Sigmoid colon (tissue), 7 donors: ENCODE results near the gene SCARB1. TPM values are rescaled to one million over a fixed set of nuclear protein-coding genes. Genes with fewer than 3 reads are reported as not detected.

Experiments used
- DNase-seq: peaks from one replicate; pipeline ENCODE4 v3.0.0-alpha.2; 2019
- H3K27ac ChIP-seq, 4 donors: fragments of 200-600 bp; sonication (generic); one replicate each; pipeline ENCODE4 v1.5.1; 2016 to 2019; ENCODE audit warnings: mild to moderate bottlenecking in 1 of 4
- H3K27me3 ChIP-seq, 3 donors: fragments of 200-600 bp; sonication (generic); one replicate each; pipeline ENCODE4 v1.5.1; 2019; ENCODE audit warnings: mild to moderate bottlenecking in 1 of 3
- H3K36me3 ChIP-seq, 4 donors: fragments of 200-600 bp; sonication (generic); one replicate each; pipeline ENCODE4 v1.5.1; 2016 to 2019
- H3K4me1 ChIP-seq, 4 donors: fragments of 200-600 bp; sonication (generic); one replicate each; pipeline ENCODE4 v1.5.1; 2017 to 2019
- H3K4me3 ChIP-seq, 4 donors: fragments of 200-600 bp; sonication (generic); one replicate each; pipeline ENCODE4 v1.5.1; 2017 to 2019; ENCODE audit warnings: mild to moderate bottlenecking in 2 of 4, moderate library complexity in 1 of 4
- H3K9me3 ChIP-seq, 4 donors: fragments of 200-600 bp in 3 of 4; sonication (generic) in 3 of 4; one replicate each; pipeline versions ENCODE4 v1.5.1 to v1.6.1; 2013 to 2019
- EP300 ChIP-seq, 4 donors: sonication (generic); formaldehyde crosslinking; IDR thresholded peaks; one replicate each; pipeline ENCODE4 v1.6.1; 2017; ENCODE audit warnings: antibody characterized with exemption in 4 of 4
- POLR2A ChIP-seq, 2 donors: fragments of 450-650 bp; IDR thresholded peaks; one replicate each; pipeline ENCODE4 v1.6.1; 2016; ENCODE audit warnings: antibody characterized with exemption in 2 of 2, mild to moderate bottlenecking in 2 of 2, moderate library complexity in 2 of 2
- POLR2AphosphoS5 ChIP-seq, 4 donors: sonication (generic); formaldehyde crosslinking; IDR thresholded peaks; one replicate each; pipeline ENCODE4 v1.6.1; 2017; ENCODE audit warnings: antibody characterized with exemption in 4 of 4
- WGBS, 2 donors: extraction: QIAGEN DNeasy Blood & Tissue Kit; methylation state at CpG; one replicate each; pipeline ENCODE4 v1.1.7; 2013; 5-methylcytosine and 5-hydroxymethylcytosine counted together
- intact Hi-C: fragments of 100-400 bp; cut with DNase I; formaldehyde crosslinking; loops from one replicate; pipeline ENCODE4 v1.15.1; 2023
- polyA plus RNA-seq, 3 donors: library from polyadenylated mRNA; stranded (reverse); fragments of 200-250 nt; gene quantifications; one replicate each; pipeline ENCODE4 v1.2.3, GENCODE V29; 2013
- total RNA-seq, 4 donors: library from RNA; depleted of rRNA; stranded (reverse); fragments of >200 nt; gene quantifications; one replicate each; pipeline ENCODE4 v1.1.0, GENCODE V29; 2016
- TF ChIP-seq, protein P1 (sequence below), 4 experiments: fragments of 450-650 bp in 3 of 4; fragments of 200-600 bp in 1 of 4; IDR thresholded peaks; one replicate each; pipeline ENCODE4 v1.5.1; 2016 to 2019; ENCODE audit warnings: antibody characterized with exemption in 4 of 4, mild to moderate bottlenecking in 3 of 4, moderate library complexity in 2 of 4
- donor health status: healthy with polysubstance abuse.
- donor health status: Bipolar disorder and iron deficiency.
- donor health status: healthy.

SCARB1 gene
- total and polyA plus RNA-seq, 7 donors, result 4.2 to 36.4 (median 11.4) TPM

DNA sequence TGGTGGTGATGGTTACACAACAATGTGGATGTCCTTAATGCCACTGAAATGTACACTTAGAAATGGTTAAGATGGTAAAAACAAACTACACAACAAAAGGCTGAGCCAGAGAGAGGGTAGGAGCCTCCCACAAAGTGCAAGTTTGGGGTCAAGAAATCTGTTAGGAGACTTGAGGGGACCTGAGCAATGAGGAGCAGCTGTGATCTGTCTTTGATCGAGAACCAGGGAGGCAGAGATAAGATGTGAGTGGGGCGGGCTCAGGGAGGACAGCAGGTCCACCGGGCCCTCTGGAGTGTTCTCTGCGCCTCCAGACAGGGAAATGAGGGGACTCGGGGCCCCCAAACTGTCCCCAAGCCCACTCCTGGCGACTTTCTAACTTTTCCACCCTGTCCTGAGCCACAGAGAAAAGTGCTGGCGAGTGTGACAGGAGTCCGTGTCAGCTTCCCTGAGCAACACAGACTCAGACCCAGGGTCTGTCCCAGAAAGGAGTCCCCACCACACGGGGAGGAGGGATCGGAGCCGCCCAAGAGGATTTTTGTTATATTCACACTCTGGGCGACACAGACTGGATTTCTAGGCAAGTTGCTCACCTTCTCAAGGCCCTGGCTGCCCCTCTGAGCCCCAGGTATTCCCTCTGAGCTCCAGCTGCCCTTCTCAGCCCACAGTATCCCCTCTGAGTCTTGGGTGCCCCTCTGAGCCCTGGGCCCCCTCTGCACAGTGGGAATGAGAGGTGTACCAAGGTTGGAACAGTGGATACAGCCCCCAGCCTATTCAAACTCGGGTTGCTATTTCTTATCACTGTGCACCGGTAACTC lies 11.5 kb upstream of the SCARB1 start:
- Histone ChIP-seq H3K4me1 (no peaks in the 10 kb centered on the region), H3K27ac (no peak overlapping the region), H3K27me3 (no peaks in the 10 kb centered on the region), H3K36me3 (no peaks in the 10 kb centered on the region), H3K4me3 (no peak overlapping the region), H3K9me3 (no peaks in the 10 kb centered on the region)
- 41 to 76% methylated on average over 14 of the region's 14 CpGs for WGBS, 2 donors
- DNase-seq, result no peak
- intact Hi-C loops, result no loop called here
- TF ChIP-seq POLR2A (IDR thresholded peaks at IDR 0.05) (no peak), EP300 (IDR thresholded peaks at IDR 0.05) (no peak)

DNA sequence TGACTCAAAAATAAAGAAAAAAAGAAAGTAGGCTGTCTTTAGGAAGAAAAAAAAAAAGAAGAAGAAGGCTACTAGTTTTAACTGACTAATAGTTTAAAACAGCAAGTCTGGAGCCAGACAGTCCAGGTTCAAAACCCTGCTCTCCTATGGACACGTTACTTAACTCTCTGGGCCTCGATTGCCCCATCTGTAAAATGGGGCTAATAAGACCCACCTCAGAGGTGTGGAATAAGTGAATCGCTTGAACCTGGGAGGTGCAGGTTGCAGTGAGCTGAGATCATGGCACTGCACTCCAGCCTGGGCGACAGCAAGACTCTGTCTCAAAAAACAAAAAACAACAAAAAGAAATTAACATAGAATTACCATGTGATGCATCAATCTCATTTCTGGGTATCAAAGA lies 10.5 kb upstream of the SCARB1 start:
- WGBS, 2 donors, result 94 to 97% methylated on average over 4 of the region's 4 CpGs
- Histone ChIP-seq H3K36me3 (no peaks in the 10 kb centered on the region), H3K27ac (no peak overlapping the region), H3K4me3 (no peak overlapping the region), H3K27me3 (no peaks in the 10 kb centered on the region), H3K9me3 (no peaks in the 10 kb centered on the region), H3K4me1 (no peaks in the 10 kb centered on the region)
- no peak for DNase-seq
- TF ChIP-seq EP300 (IDR thresholded peaks at IDR 0.05) (no peak), POLR2AphosphoS5 (IDR thresholded peaks at IDR 0.05) (no peak), POLR2A (IDR thresholded peaks at IDR 0.05) (no peak)
- TF ChIP-seq, protein P1, sequence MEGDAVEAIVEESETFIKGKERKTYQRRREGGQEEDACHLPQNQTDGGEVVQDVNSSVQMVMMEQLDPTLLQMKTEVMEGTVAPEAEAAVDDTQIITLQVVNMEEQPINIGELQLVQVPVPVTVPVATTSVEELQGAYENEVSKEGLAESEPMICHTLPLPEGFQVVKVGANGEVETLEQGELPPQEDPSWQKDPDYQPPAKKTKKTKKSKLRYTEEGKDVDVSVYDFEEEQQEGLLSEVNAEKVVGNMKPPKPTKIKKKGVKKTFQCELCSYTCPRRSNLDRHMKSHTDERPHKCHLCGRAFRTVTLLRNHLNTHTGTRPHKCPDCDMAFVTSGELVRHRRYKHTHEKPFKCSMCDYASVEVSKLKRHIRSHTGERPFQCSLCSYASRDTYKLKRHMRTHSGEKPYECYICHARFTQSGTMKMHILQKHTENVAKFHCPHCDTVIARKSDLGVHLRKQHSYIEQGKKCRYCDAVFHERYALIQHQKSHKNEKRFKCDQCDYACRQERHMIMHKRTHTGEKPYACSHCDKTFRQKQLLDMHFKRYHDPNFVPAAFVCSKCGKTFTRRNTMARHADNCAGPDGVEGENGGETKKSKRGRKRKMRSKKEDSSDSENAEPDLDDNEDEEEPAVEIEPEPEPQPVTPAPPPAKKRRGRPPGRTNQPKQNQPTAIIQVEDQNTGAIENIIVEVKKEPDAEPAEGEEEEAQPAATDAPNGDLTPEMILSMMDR (IDR thresholded peaks at IDR 0.05), result no peak
- intact Hi-C loops, result no loop called here

DNA sequence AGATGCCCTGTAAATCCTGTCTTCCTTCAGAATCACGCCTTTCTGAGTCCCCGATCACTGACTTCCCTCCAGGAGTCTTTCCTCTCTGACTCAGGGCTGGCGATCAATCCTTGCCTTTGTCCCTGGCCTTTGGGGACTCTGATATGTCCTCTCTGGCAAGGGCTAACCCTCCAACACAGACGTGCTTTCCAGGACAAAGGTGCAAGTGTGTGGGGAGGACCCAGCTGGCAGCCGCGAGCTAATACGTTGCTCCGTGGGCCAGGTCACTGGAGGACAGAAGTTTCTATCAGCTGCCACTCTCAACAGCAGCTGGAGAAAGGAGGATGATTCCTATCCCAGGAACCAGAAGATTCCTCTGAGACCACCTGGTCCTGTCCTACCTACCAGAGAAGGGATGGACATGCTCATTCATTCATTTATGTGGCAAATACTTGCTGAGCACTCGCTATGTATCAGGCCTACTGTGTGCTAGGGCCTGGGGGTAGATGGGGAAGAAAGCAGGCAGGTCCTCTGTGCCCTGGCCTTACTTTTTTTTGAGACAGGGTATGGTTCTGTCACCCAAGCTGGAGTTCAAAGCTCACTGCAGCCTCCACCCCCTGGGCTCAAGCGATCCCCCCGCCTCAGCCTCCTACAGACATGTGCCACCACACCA lies 8.5 kb upstream of the SCARB1 start:
- WGBS, 2 donors, result 72 to 87% methylated on average over 11 of the region's 11 CpGs
- no peak for DNase-seq

DNA sequence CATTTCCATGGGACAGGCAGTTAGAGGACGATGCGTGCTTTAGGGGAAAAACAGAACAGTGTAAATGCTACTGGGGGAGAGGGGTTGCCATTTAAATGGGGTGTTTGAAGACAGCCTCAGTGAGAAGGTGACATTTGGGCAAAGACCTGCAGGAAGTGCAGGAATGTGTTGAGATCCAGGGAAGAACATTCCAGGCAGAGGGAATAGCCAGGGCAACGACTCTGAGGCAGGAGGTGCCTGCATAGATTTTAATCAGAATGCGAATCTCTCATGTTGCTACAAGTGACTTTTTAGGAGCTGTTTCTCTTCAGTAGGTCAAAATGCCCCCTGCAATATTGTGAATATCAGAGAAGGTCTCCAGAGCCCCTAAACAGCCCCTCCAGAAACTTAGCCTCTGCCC lies 7.6 kb upstream of the SCARB1 start:
- intact Hi-C loops, result no loop called here
- WGBS, 2 donors, result 93% methylated on average over 4 of the region's 4 CpGs
- Histone ChIP-seq H3K4me1 (no peaks in the 10 kb centered on the region), H3K27me3 (no peaks in the 10 kb centered on the region), H3K9me3 (no peaks in the 10 kb centered on the region), H3K4me3 (no peak overlapping the region), H3K27ac (no peak overlapping the region), H3K36me3 (no peaks in the 10 kb centered on the region)
- no peak for DNase-seq
- TF ChIP-seq POLR2AphosphoS5 (IDR thresholded peaks at IDR 0.05), result no peak
- TF ChIP-seq EP300 (IDR thresholded peaks at IDR 0.05), result no peak
- TF ChIP-seq POLR2A (IDR thresholded peaks at IDR 0.05), result no peak
- TF ChIP-seq, protein P1 (IDR thresholded peaks at IDR 0.05), result no peak

More for the DNA sequence above, 8.5 kb upstream of the SCARB1 start:
- no peak overlapping the region for H3K4me3 ChIP-seq
- no peaks in the 10 kb centered on the region for H3K9me3 ChIP-seq
- no peaks in the 10 kb centered on the region for H3K4me1 ChIP-seq
- H3K27me3 ChIP-seq, result no peaks in the 10 kb centered on the region
- no peak overlapping the region for H3K27ac ChIP-seq
- TF ChIP-seq POLR2AphosphoS5 (IDR thresholded peaks at IDR 0.05), result no peak
- TF ChIP-seq, protein P1 (IDR thresholded peaks at IDR 0.05), result no peak
- TF ChIP-seq POLR2A (IDR thresholded peaks at IDR 0.05), result no peak
- TF ChIP-seq EP300 (IDR thresholded peaks at IDR 0.05), result no peak
- intact Hi-C loops, result no loop called here
- H3K36me3 ChIP-seq, result no peaks in the 10 kb centered on the region

DNA sequence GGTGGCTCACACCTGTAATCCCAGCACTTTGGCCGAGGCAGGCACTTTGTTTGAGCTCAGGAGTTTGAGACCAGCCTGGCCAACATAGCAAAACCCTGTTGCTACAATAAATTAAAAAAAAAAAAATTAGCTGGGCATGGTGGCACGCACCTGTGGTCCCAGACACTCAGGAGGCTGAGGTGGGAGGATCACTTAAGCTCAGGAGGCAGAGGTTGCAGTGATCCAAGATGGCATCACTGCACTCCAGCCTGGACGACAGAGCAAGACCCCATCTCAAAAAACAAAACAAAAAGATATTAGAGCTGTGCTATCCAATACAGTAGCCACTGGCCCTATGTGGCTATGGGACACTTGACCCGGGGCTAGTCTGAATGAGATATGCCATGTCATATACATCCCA lies 6.9 kb upstream of the SCARB1 start:
- Histone ChIP-seq H3K4me3 (no peak overlapping the region), H3K9me3 (no peaks in the 10 kb centered on the region), H3K36me3 (no peaks in the 10 kb centered on the region), H3K4me1 (no peaks in the 10 kb centered on the region), H3K27me3 (no peaks in the 10 kb centered on the region), H3K27ac (no peak overlapping the region)
- intact Hi-C loops, result no loop called here
- 91 to 96% methylated on average over 4 of the region's 4 CpGs for WGBS, 2 donors
- TF ChIP-seq, protein P1 (IDR thresholded peaks at IDR 0.05), result no peak
- TF ChIP-seq EP300 (IDR thresholded peaks at IDR 0.05) (no peak), POLR2AphosphoS5 (IDR thresholded peaks at IDR 0.05) (no peak), POLR2A (IDR thresholded peaks at IDR 0.05) (no peak)
- DNase-seq, result no peak
